Myometrial cell (primary cell): Measurements from ENCODE around the gene OR6C74. TPM values are rescaled to one million over a fixed set of nuclear protein-coding genes. Genes with fewer than 3 reads are reported as not detected.

Source experiments
- total RNA-seq: library from RNA; depleted of rRNA; stranded (reverse); fragments of >200 nt; gene quantifications from 2 replicates; pipeline ENCODE4 v1.2.3, GENCODE V29; 2015

Gene OR6C74
- not detected in 2 replicates for total RNA-seq

DNA sequence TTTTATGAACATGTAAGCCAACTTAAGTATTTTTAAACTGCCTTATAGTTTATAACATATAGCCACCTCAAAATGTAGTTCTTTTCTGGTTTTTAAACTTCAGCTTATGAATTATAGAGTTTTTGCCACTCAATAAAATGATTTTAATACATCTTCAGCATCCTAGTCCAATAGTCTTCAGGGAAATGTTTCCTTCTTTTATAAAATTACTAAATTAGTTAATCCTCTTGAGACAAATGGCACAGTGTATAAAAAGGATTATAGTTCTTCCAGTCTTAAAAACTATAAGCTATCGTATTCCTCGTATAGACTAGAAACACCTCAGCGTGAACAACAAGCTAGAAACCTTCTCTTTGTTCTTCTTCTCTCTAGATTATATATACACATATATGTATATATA lies at the start of gene OR6C74:
Gene OR6C74, plus strand, starts transcription at position 301 of the 400 bp plus-strand sequence. CDS start 2,679 bp downstream, outside the sequence.

DNA sequence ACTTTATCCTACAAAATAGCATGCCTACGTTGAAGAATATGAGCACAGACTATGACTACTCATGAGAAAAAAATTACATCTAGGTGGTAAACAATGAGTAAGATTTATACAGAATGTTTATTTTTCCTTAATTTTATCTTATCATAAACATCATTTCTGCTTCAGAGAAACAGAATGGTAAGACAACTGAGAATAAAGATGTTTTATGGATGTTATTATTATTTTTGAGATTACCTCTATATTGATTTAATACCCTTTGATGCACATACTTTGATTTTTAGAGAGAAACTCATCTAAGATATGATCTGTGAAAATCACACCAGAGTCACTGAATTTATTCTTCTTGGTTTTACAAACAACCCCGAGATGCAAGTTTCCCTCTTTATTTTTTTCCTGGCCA lies 23.7 kb upstream of the OR6C74 start, which contains the start of gene OR10A7:
Gene OR10A7, plus strand, starts transcription at position 301 of the 400 bp plus-strand sequence. Its CDS starts 0 bp downstream, at position 301.

Other genes starting within 250 kb of the OR6C74 start
- not detected in 2 replicates for gene NEUROD4, start 224.6 kb upstream of the OR6C74 start, total RNA-seq
- gene OR9K2, start 118.2 kb upstream of the OR6C74 start, total RNA-seq: not detected in 2 replicates
- gene OR10A7, start 23.6 kb upstream of the OR6C74 start, total RNA-seq: not detected in 2 replicates
- gene OR6C6, start 52.0 kb downstream of the OR6C74 start, total RNA-seq: not detected in 2 replicates
- not detected in 2 replicates for gene OR6C1, start 69.7 kb downstream of the OR6C74 start, total RNA-seq
- gene OR6C3, start 86.1 kb downstream of the OR6C74 start, total RNA-seq: not detected in 2 replicates
- gene OR6C75, start 118.4 kb downstream of the OR6C74 start, total RNA-seq: not detected in 2 replicates
- not detected in 2 replicates for gene OR6C65, start 155.9 kb downstream of the OR6C74 start, total RNA-seq
- gene OR6C76, start 181.6 kb downstream of the OR6C74 start, total RNA-seq: not detected in 2 replicates
- not detected in 2 replicates for gene OR6C2, start 199.5 kb downstream of the OR6C74 start, total RNA-seq
- not detected in 2 replicates for gene OR6C70, start 225.5 kb downstream of the OR6C74 start, total RNA-seq
- not detected in 2 replicates for gene OR6C68, start 247.8 kb downstream of the OR6C74 start, total RNA-seq